Effector memory CD4-positive, alpha-beta T cell (primary cell): Measurements from ENCODE around the gene ALS2.

Experiments used
- DNase-seq, 3 donors: peaks; one replicate each; pipeline ENCODE4 v3.0.0-alpha.2; 2020
- H3K27ac ChIP-seq: 2 replicates; pipeline ENCODE4 v1.7.0; 2013; ENCODE audit warnings: mild to moderate bottlenecking, low read length, moderate library complexity; ENCODE audit not compliant: insufficient read depth, poor library complexity, severe bottlenecking
- H3K27me3 ChIP-seq: replicated peaks from 2 replicates; pipeline ENCODE4 v1.7.0; 2013; ENCODE audit warnings: mild to moderate bottlenecking, low read length; ENCODE audit not compliant: insufficient read depth, control insufficient read depth, poor library complexity, severe bottlenecking
- H3K36me3 ChIP-seq: 2 replicates; pipeline ENCODE4 v1.7.0; 2013; ENCODE audit warnings: mild to moderate bottlenecking, low read length, moderate library complexity; ENCODE audit not compliant: control insufficient read depth, insufficient read depth
- H3K4me1 ChIP-seq: 2 replicates; pipeline ENCODE4 v1.7.0; 2013; ENCODE audit warnings: low read length, mild to moderate bottlenecking; ENCODE audit not compliant: control insufficient read depth, insufficient read depth, poor library complexity, severe bottlenecking
- H3K4me3 ChIP-seq: 2 replicates; pipeline ENCODE4 v1.7.0; 2013; ENCODE audit warnings: low read length, low read depth, mild to moderate bottlenecking; ENCODE audit not compliant: insufficient read depth, poor library complexity, severe bottlenecking
- H3K9me3 ChIP-seq: 2 replicates; pipeline ENCODE4 v1.7.0; 2013; ENCODE audit warnings: mild to moderate bottlenecking, low read length, moderate library complexity; ENCODE audit not compliant: control insufficient read depth

Gene ALS2

GRCh38 chr2:201698588-201699226 lies 82.0 kb downstream of the ALS2 start, which contains the start of gene MPP4:
Gene MPP4, minus strand, starts transcription at chr2:201698644. Its CDS starts 4,690 bp downstream, at chr2:201693954.
- no peak within 1 kb of the TSS for H3K27ac ChIP-seq
- no peaks in the 10 kb centered on the region for H3K27me3 ChIP-seq
- H3K4me1 ChIP-seq, result no peaks in the 10 kb centered on the region
- no peaks in the 10 kb centered on the region for H3K36me3 ChIP-seq
- H3K4me3 ChIP-seq, result no peak within 1 kb of the TSS
- no peaks in the 10 kb centered on the region for H3K9me3 ChIP-seq
- no peak for DNase-seq

GRCh38 chr2:201697899-201698298 lies 82.8 kb downstream of the ALS2 start:
- H3K4me1 ChIP-seq, result no peaks in the 10 kb centered on the region
- DNase-seq, result no peak
- H3K9me3 ChIP-seq, result no peaks in the 10 kb centered on the region
- H3K27me3 ChIP-seq, result no peaks in the 10 kb centered on the region
- H3K36me3 ChIP-seq, result no peaks in the 10 kb centered on the region
- no peak overlapping the region for H3K4me3 ChIP-seq
- no peak overlapping the region for H3K27ac ChIP-seq

DNA sequence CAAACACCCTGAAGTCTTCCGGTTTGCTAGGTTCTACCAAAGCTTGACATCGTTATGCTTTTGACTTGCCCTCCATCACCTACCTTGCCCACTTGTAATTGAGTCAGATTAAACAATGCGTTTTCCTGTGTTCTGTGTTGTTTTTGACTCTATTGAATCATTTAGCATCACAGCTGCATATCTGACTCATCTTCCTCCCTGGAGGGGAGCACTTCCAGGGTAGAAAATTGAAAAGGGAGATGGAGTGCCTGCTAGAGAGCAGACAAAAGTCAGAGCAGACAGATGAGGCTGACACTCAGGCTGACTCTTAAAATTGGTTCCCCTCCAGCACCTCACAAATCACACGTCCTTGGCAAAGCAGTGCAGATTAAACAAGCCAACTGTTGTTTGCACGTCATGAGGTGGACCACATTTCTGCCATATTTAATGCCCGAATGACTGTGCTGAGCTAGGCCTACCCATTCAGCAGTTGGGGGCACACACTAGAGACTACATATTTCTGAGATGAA lies 84.5 kb downstream of the ALS2 start:
- H3K27ac ChIP-seq, result no peak overlapping the region

GRCh38 chr2:201685156-201685555 lies 95.6 kb downstream of the ALS2 start:
- Histone ChIP-seq H3K4me1 (no peaks in the 10 kb centered on the region), H3K27ac (no peak overlapping the region), H3K9me3 (no peaks in the 10 kb centered on the region), H3K4me3 (no peak overlapping the region), H3K36me3 (no peaks in the 10 kb centered on the region), H3K27me3 (peaks cover 6% of the 10 kb centered on the region)
- DNase-seq, result no peak

More for the DNA sequence above, 84.5 kb downstream of the ALS2 start:
- H3K4me3 ChIP-seq, result no peak overlapping the region
- no peaks in the 10 kb centered on the region for H3K27me3 ChIP-seq
- no peak for DNase-seq
- no peaks in the 10 kb centered on the region for H3K9me3 ChIP-seq
- no peaks in the 10 kb centered on the region for H3K36me3 ChIP-seq
- no peaks in the 10 kb centered on the region for H3K4me1 ChIP-seq

- Histone ChIP-seq H3K27me3 (peaks cover 6% of the 10 kb centered on the region), H3K4me3 (no peak overlapping the region), H3K9me3 (no peaks in the 10 kb centered on the region), H3K4me1 (no peaks in the 10 kb centered on the region), H3K27ac (no peak overlapping the region), H3K36me3 (no peaks in the 10 kb centered on the region)
- no peak for DNase-seq
Observed at GRCh38 chr2:201680743-201681142, 100.0 kb downstream of the ALS2 start.

DNA sequence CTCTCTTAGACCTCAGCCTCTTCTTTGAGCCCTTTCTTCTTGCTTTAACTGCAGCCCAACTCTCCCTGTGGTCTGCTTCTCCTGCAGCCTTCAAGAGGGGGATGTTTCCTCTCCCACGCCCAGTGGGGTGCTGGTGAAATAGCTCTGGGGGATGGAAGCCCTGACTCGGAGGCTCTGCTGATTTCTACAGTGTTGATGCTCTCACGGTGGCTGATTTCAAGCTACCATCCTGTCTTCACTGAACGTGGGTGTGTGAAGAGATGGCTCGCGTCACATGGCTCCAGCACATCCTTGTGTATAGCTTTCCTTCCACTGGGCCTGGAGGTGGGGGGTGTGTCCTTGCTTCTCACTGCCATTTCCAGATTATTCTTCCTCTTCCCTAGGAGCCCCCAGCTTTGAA lies 102.3 kb downstream of the ALS2 start:
- no peaks in the 10 kb centered on the region for H3K4me1 ChIP-seq
- no peaks in the 10 kb centered on the region for H3K36me3 ChIP-seq
- H3K9me3 ChIP-seq, result no peaks in the 10 kb centered on the region
- H3K4me3 ChIP-seq, result no peak overlapping the region
- peaks cover 6% of the 10 kb centered on the region for H3K27me3 ChIP-seq
- no peak overlapping the region for H3K27ac ChIP-seq
- DNase-seq, result no peak

GRCh38 chr2:201675454-201675853 lies 105.3 kb downstream of the ALS2 start:
- no peak for DNase-seq
- no peaks in the 10 kb centered on the region for H3K36me3 ChIP-seq
- H3K4me3 ChIP-seq, result no peak overlapping the region
- no peak overlapping the region for H3K27ac ChIP-seq
- H3K4me1 ChIP-seq, result no peaks in the 10 kb centered on the region
- no peaks in the 10 kb centered on the region for H3K9me3 ChIP-seq
- H3K27me3 ChIP-seq, result no peaks in the 10 kb centered on the region

- H3K27me3 ChIP-seq, result no peaks in the 10 kb centered on the region
- H3K4me3 ChIP-seq, result no peak overlapping the region
- H3K4me1 ChIP-seq, result no peaks in the 10 kb centered on the region
- no peak overlapping the region for H3K27ac ChIP-seq
- H3K36me3 ChIP-seq, result no peaks in the 10 kb centered on the region
- DNase-seq, result no peak
- no peaks in the 10 kb centered on the region for H3K9me3 ChIP-seq
Observed at GRCh38 chr2:201674794-201675193, 105.9 kb downstream of the ALS2 start.

- Histone ChIP-seq H3K4me3 (no peak overlapping the region), H3K27ac (no peak overlapping the region), H3K27me3 (no peaks in the 10 kb centered on the region), H3K9me3 (no peaks in the 10 kb centered on the region), H3K4me1 (no peaks in the 10 kb centered on the region), H3K36me3 (no peaks in the 10 kb centered on the region)
- DNase-seq, result no peak
Observed at GRCh38 chr2:201674298-201674697, 106.4 kb downstream of the ALS2 start.

GRCh38 chr2:201673546-201673945 lies 107.2 kb downstream of the ALS2 start:
- Histone ChIP-seq H3K4me1 (no peaks in the 10 kb centered on the region), H3K27me3 (no peaks in the 10 kb centered on the region), H3K9me3 (no peaks in the 10 kb centered on the region), H3K27ac (no peak overlapping the region), H3K4me3 (no peak overlapping the region), H3K36me3 (no peaks in the 10 kb centered on the region)
- no peak for DNase-seq
